ENCODE data around the gene JSRP1. TPM values are rescaled to one million over a fixed set of nuclear protein-coding genes. Genes with fewer than 3 reads are reported as not detected.

The JSRP1 gene
- polyA plus RNA-seq, 2 of the 4 experiments (the other 2 are of a cell fraction): 0.41 TPM; not detected in 1

- TF ChIP-seq HOXB13 (CRISPR knock-in tag; IDR thresholded peaks at IDR 0.05; ENCODE audit: low read depth) (no peak), PBX3 (IDR thresholded peaks at IDR 0.05) (no peak), HMGXB4 (CRISPR knock-in tag; IDR thresholded peaks at IDR 0.05; ENCODE audit: borderline replicate concordance) (no peak), HES2 (IDR thresholded peaks at IDR 0.05) (no peak), BHLHE40 (IDR thresholded peaks at IDR 0.05; ENCODE audit: low read depth, low read length) (no peak), RAD21 (conservative IDR thresholded peaks at IDR 0.05 in 1 of 2, IDR thresholded peaks at IDR 0.05 in 1 of 2) (peak; percentile 84 to 92), BCL3 (IDR thresholded peaks at IDR 0.05) (peak; percentile 57; the same call in 1 of the 3 replicates), FOXS1 (CRISPR knock-in tag; IDR thresholded peaks at IDR 0.05) (no peak), ZFP36 (IDR thresholded peaks at IDR 0.05; ENCODE audit: borderline replicate concordance, partially characterized antibody) (no peak), TFCP2L1 (CRISPR knock-in tag; IDR thresholded peaks at IDR 0.05) (no peak), EP300 (IDR thresholded peaks at IDR 0.05) (no peak), RARB (CRISPR knock-in tag; IDR thresholded peaks at IDR 0.05) (no peak), PHF8 (IDR thresholded peaks at IDR 0.05; ENCODE audit: borderline replicate concordance, low read depth) (no peak; the same call in 1 of the 2 replicates), ZSCAN20 (CRISPR knock-in tag; IDR thresholded peaks at IDR 0.05) (no peak), KDM1A (IDR thresholded peaks at IDR 0.05; ENCODE audit: low read depth) (no peak), ZNF302 (CRISPR knock-in tag; IDR thresholded peaks at IDR 0.05) (no peak), KDM5A (IDR thresholded peaks at IDR 0.05) (no peak), MAFK (IDR thresholded peaks at IDR 0.05; ENCODE audit: partially characterized antibody) (no peak), EHF (CRISPR knock-in tag; IDR thresholded peaks at IDR 0.05) (no peak), FOSB (CRISPR knock-in tag; IDR thresholded peaks at IDR 0.05) (no peak), NPAS2 (CRISPR knock-in tag; IDR thresholded peaks at IDR 0.05; ENCODE audit: borderline replicate concordance) (no peak), CHD4 (IDR thresholded peaks at IDR 0.05; ENCODE audit: borderline replicate concordance) (no peak), ATOH8 (CRISPR knock-in tag; IDR thresholded peaks at IDR 0.05; ENCODE audit: low read depth) (no peak), NFE2L2 (conservative IDR thresholded peaks at IDR 0.05; ENCODE audit: low read length) (no peak), ESRRA (IDR thresholded peaks at IDR 0.05; ENCODE audit: borderline replicate concordance, low read length) (no peak), RNF2 (IDR thresholded peaks at IDR 0.05; ENCODE audit: borderline replicate concordance, low read depth) (no peak), USF2 (IDR thresholded peaks at IDR 0.05) (0 out of 2 replicates have a peak, but pooled peaks have one; percentile 30), E2F6 (IDR thresholded peaks at IDR 0.05; ENCODE audit: borderline replicate concordance, low read depth) (peak; percentile 95), POLR2AphosphoS2 (conservative IDR thresholded peaks at IDR 0.05; ENCODE audit: low read length) (no peak), POLR2A (IDR thresholded peaks at IDR 0.05; ENCODE audit: low read length) (peak; percentile 32)
Measured at GRCh38 chr19:2236314-2237050, 19.7 kb downstream of the JSRP1 start, which contains the start of the genes PLEKHJ1 and SF3A2 (continued).

Data from A549 (cell line).